A549 (cell line): ENCODE measurements around the gene SNAPC2. TPM values are rescaled to one million over a fixed set of nuclear protein-coding genes. Genes with fewer than 3 reads are reported as not detected.
A peak's percentile ranks its signal among the peaks of the same experiment; 100 is the strongest.

Experiments used
- ATAC-seq, 2 experiments: fragments of 200-7000 bp in 1 of 2; fragments of >200 bp in 1 of 2; cut with Nextera tagmentation in 1 of 2; cut with Tn5 transposase in 1 of 2; 3 replicates each; pipeline versions ENCODE4 v1.8.0 to v1.9.1; 2018 to 2020; ENCODE audit warnings: mild to moderate bottlenecking in 1 of 2, moderate library complexity in 1 of 2
- CTCF ChIA-PET: fragments of 300-600 bp; sonication (Branson Sonifier 250); formaldehyde crosslinking; extraction: SDS; loops from one replicate; lab custom pipeline; 2021; ENCODE audit warnings: antibody characterized with exemption, inconsistent platforms; lab: Yijun Ruan, JAX
- POLR2A ChIA-PET: fragments of 350-600 bp; formaldehyde crosslinking; extraction: SDS; loops from one replicate; lab custom pipeline; 2021; ENCODE audit warnings: antibody characterized with exemption, inconsistent platforms; lab: Yijun Ruan, JAX
- DNase-seq, 2 experiments: peaks; one replicate each; pipeline versions ENCODE4 v3.0.0 to v3.0.0-alpha.2; 2011 to 2016; ENCODE audit warnings: low read depth in 1 of 2, low spot score in 1 of 2
- FAIRE-seq: peaks from 2 replicates; lab custom pipeline; 2011; peaks lifted over from hg19 to GRCh38; lab: Jason Lieb, UNC
- H3K27ac ChIP-seq, 2 experiments: fragments of >200 bp; sonication (Bioruptor Twin); formaldehyde crosslinking; 3 replicates each; pipeline ENCODE4 v1.5.1; 2016 to 2017
- H3K4me1 ChIP-seq: fragments of >200 bp; sonication (Bioruptor Twin); formaldehyde crosslinking; 3 replicates; pipeline ENCODE4 v1.6.1; 2016
- H3K4me2 ChIP-seq: fragments of >200 bp; sonication (Bioruptor Twin); formaldehyde crosslinking; 3 replicates; pipeline ENCODE4 v1.6.1; 2016
- H3K4me3 ChIP-seq: fragments of >200 bp; sonication (Bioruptor Twin); formaldehyde crosslinking; 3 replicates; pipeline ENCODE4 v1.5.1; 2016
- H3K9me3 ChIP-seq: fragments of >200 bp; sonication (Bioruptor Twin); formaldehyde crosslinking; 3 replicates; pipeline ENCODE4 v1.6.1; 2016
- CHD4 ChIP-seq: fragments of 200-600 bp; sonication (generic); IDR thresholded peaks from 2 replicates; pipeline ENCODE4 v1.6.1; 2016; ENCODE audit warnings: antibody characterized with exemption, mild to moderate bottlenecking, borderline replicate concordance
- CTCF ChIP-seq: fragments of >200 bp; sonication (Bioruptor Twin); formaldehyde crosslinking; IDR thresholded peaks from 3 replicates; pipeline ENCODE4 v1.5.1; 2016
- EHMT2 ChIP-seq: fragments of 200-600 bp; sonication (generic); IDR thresholded peaks from 2 replicates; pipeline ENCODE4 v1.6.1; 2016; ENCODE audit warnings: antibody characterized with exemption, low read depth, mild to moderate bottlenecking, moderate library complexity
- ESRRA ChIP-seq: fragments of 150-350 bp; IDR thresholded peaks from 2 replicates; pipeline ENCODE4 v1.6.1; 2014; ENCODE audit warnings: mild to moderate bottlenecking, low read length, borderline replicate concordance
- FOSB ChIP-seq: fragments of 250-450 bp; sonication (Bioruptor Pico); IDR thresholded peaks from 2 replicates; pipeline ENCODE4 v1.5.0; 2020; ENCODE audit warnings: mild to moderate bottlenecking, moderate library complexity
- GATA3 ChIP-seq: IDR thresholded peaks from 2 replicates; pipeline ENCODE4 v1.6.1; 2012; ENCODE audit warnings: borderline replicate concordance
- HDAC2 ChIP-seq: fragments of 200-600 bp; sonication (generic); IDR thresholded peaks from 2 replicates; pipeline ENCODE4 v1.6.1; 2016
- HOXA7 ChIP-seq: fragments of 250-450 bp; sonication (Bioruptor Pico); IDR thresholded peaks from 2 replicates; pipeline ENCODE4 v1.5.0; 2020; ENCODE audit warnings: mild to moderate bottlenecking, moderate library complexity
- JUN ChIP-seq, 2 experiments: fragments of >200 bp; sonication (Bioruptor Twin); formaldehyde crosslinking; IDR thresholded peaks; 2 replicates in 1 of 2; 3 replicates in 1 of 2; pipeline ENCODE4 v1.6.1; 2016 to 2017
- KDM5A ChIP-seq: fragments of 200-600 bp; sonication (generic); IDR thresholded peaks from 2 replicates; pipeline ENCODE4 v1.6.1; 2016; ENCODE audit warnings: antibody characterized with exemption, mild to moderate bottlenecking
- MAFK ChIP-seq: fragments of 450-650 bp; IDR thresholded peaks from 2 replicates; pipeline ENCODE4 v1.6.1; 2014; ENCODE audit not compliant: partially characterized antibody
- NFE2L2 ChIP-seq: fragments of 150-350 bp; conservative IDR thresholded peaks from 2 replicates; pipeline ENCODE4 v1.6.1; 2014; ENCODE audit warnings: low read length
- PBX3 ChIP-seq: IDR thresholded peaks from 2 replicates; pipeline ENCODE4 v1.6.1; 2012
- PHF8 ChIP-seq: fragments of 200-600 bp; sonication (generic); IDR thresholded peaks from 2 replicates; pipeline ENCODE4 v1.6.1; 2016; ENCODE audit warnings: low read depth, mild to moderate bottlenecking, antibody characterized with exemption, moderate library complexity, borderline replicate concordance
- POLR2AphosphoS2 ChIP-seq: conservative IDR thresholded peaks from 2 replicates; pipeline ENCODE4 v1.6.1; 2012; ENCODE audit warnings: low read length, improper control_type of control experiment, inconsistent platforms
- RARB ChIP-seq: fragments of 250-450 bp; sonication (Bioruptor Pico); IDR thresholded peaks from 2 replicates; pipeline ENCODE4 v1.8.0; 2021; ENCODE audit warnings: mild to moderate bottlenecking, moderate library complexity
- SREBF2 ChIP-seq: fragments of 450-650 bp; IDR thresholded peaks from 2 replicates; pipeline ENCODE4 v1.6.1; 2014; ENCODE audit warnings: mild to moderate bottlenecking, moderate library complexity
- TP53 ChIP-seq: fragments of 250-450 bp; sonication (Bioruptor Pico); IDR thresholded peaks from 2 replicates; pipeline ENCODE4 v1.5.0; 2021; ENCODE audit warnings: mild to moderate bottlenecking, moderate library complexity
- USF2 ChIP-seq: fragments of 450-650 bp; IDR thresholded peaks from 2 replicates; pipeline ENCODE4 v1.6.1; 2014; ENCODE audit warnings: antibody characterized with exemption
- ZC3H11A ChIP-seq: fragments of 450-650 bp; IDR thresholded peaks from 2 replicates; pipeline ENCODE4 v1.6.1; 2014; ENCODE audit warnings: antibody characterized with exemption, mild to moderate bottlenecking
- ZFP36 ChIP-seq: fragments of 450-650 bp; IDR thresholded peaks from 2 replicates; pipeline ENCODE4 v1.6.1; 2014; ENCODE audit warnings: borderline replicate concordance; ENCODE audit not compliant: partially characterized antibody
- ZNF302 ChIP-seq: fragments of 250-450 bp; sonication (Bioruptor Pico); IDR thresholded peaks from 2 replicates; pipeline ENCODE4 v1.9.0; 2021; ENCODE audit warnings: inconsistent platforms, mild to moderate bottlenecking, moderate library complexity
- WGBS: methylation state at CpG from one replicate; pipeline ENCODE4 v1.1.6; 2017; ENCODE audit errors: missing lambda C conversion rate; 5-methylcytosine and 5-hydroxymethylcytosine counted together
- polyA plus RNA-seq, 4 experiments: library from polyadenylated mRNA; depleted of rRNA in 3 of 4; stranded (reverse); fragments of >200 nt; fragmentation: RNase III in 1 of 4; extraction: RNeasy Plus Mini Kit Qiagen cat#74134 plus additional on column Dnase treatment in 1 of 4; gene quantifications; 2 replicates in 3 of 4; 3 replicates in 1 of 4; pipeline ENCODE4 v1.2.3, GENCODE V29; 2011 to 2017

The SNAPC2 gene
- polyA plus RNA-seq, 2 of the 4 experiments (the other 2 are of a cell fraction) = 9.2 to 13.8 TPM

- TF ChIP-seq ZFP36 = no peak
- TF ChIP-seq POLR2AphosphoS2 = no peak
- TF ChIP-seq ZNF302 (CRISPR knock-in tag) = no peak
- no peak for TF ChIP-seq FOSB (CRISPR knock-in tag)
- no peak for TF ChIP-seq NFE2L2
- no peak for TF ChIP-seq JUN (IDR thresholded peaks at IDR 0.05)
- TF ChIP-seq, all 56 proteins: peak for 0
Measured at GRCh38 chr19:7885818-7886217, 34.3 kb upstream of the SNAPC2 start (continued).

- H3K4me1 ChIP-seq = no peaks in the 10 kb centered on the region
- POLR2A ChIA-PET = interaction anchor here (0.9 to 1.9 kb wide), 3 partner anchors 13 to 18 kb away, joined by 3 to 9 read pairs (median 7); partner anchors contain the start of gene MAP2K7
- TF ChIP-seq RARB (CRISPR knock-in tag) = no peak
- no peak for TF ChIP-seq MAFK
- TF ChIP-seq ZFP36 = no peak
- TF ChIP-seq CTCF = no peak
- no peak for TF ChIP-seq FOSB (CRISPR knock-in tag)
- no peak for TF ChIP-seq HOXA7 (CRISPR knock-in tag)
- no peak for TF ChIP-seq TP53
- no peak for TF ChIP-seq SREBF2
- no peak for TF ChIP-seq CHD4
- TF ChIP-seq PBX3 = no peak
- TF ChIP-seq ZC3H11A = no peak
- TF ChIP-seq PHF8 = no peak
- no peak for TF ChIP-seq KDM5A
- TF ChIP-seq HDAC2 = no peak
- no peak for TF ChIP-seq ESRRA
- no peak for TF ChIP-seq NFE2L2
- TF ChIP-seq GATA3 = no peak
- no peak for TF ChIP-seq EHMT2
- no peak for TF ChIP-seq USF2
- no peak for FAIRE-seq
- no peaks in the 10 kb centered on the region for H3K9me3 ChIP-seq
- no peak; a peak in 1 of 6 replicates for ATAC-seq
- CTCF ChIA-PET = interaction anchor here (1.6 to 3.1 kb wide), 4 partner anchors 12 to 19 kb away, joined by 3 to 12 read pairs (median 7); partner anchors contain the start of gene MAP2K7
- peak overlapping the region in 1 of 2 experiments; percentile 93; a peak in 4 of 6 replicates for H3K27ac ChIP-seq
- WGBS = 87% methylated on average over 11 of the region's 16 CpGs
- peak overlapping the region; percentile 94 for H3K4me2 ChIP-seq
- DNase-seq = no peak
- H3K4me3 ChIP-seq = peak overlapping the region; percentile 71
Measured at GRCh38 chr19:7887408-7888144, 32.6 kb upstream of the SNAPC2 start.
